Astrocyte of the cerebellum (primary cell): ENCODE data around the gene HUS1.
"Not testable (repeated sequence)": the region's sequence is repeated elsewhere in the genome, so short reads cannot be mapped to it uniquely, and the experiment has no call there.

ENCODE experiments used
- DNase-seq: peaks from one replicate; pipeline ENCODE4 v3.0.0-alpha.2; 2011; ENCODE audit warnings: low read depth
- H3K4me3 ChIP-seq: 2 replicates; pipeline ENCODE4 v1.5.1; 2011; ENCODE audit warnings: mild to moderate bottlenecking, low read depth, low read length, moderate library complexity
- in situ Hi-C: cut with HindIII; loops from 2 replicates; pipeline ENCODE4 v1.10.0; 2017; ENCODE audit warnings: low sequenced_read_pairs
- TF ChIP-seq, protein P1 (sequence below): IDR thresholded peaks from 2 replicates; pipeline ENCODE4 v1.5.1; 2012; ENCODE audit warnings: low read length, low read depth, moderate library complexity, mild to moderate bottlenecking; ENCODE audit errors: missing control alignments

The HUS1 gene

DNA sequence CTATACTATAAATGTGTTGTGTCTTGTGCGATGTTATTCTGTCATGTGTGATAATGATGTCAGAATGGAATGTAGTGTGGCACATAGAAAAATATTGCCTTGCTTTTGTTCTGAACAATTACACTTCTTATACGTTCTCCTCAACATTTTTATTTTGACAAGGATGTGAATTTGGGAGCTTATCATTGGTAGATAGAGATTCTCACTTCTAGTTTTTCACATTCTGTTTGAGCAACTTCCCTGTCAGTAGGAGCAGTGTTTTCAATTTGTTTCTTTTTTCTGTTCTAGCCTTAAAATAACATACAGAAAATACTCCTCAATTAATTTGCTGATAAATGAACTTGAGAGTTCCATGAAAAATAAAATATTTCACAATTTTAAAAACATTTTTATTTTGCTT lies 31.9 kb upstream of the HUS1 start:
- in situ Hi-C loops, result no loop called here

DNA sequence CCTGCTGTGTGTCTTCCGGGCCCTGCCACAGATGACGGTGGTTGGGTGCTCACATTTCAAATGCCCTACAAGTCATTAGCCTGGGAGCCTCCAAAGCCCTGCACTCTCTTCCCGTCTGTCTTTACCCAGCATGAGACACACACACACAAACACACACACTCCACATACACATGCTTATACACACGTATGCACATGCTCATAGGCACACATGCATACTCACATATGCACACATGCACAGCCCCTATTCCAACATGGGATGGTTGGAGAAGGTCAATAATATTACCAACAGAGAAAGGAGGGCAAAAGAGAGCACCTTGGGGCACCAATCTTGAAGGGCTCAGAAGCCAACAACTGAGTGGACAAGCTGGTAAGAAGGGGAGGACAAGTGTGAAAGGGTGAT lies 30.5 kb upstream of the HUS1 start:
- H3K4me3 ChIP-seq, result no peak overlapping the region
- TF ChIP-seq, protein P1, sequence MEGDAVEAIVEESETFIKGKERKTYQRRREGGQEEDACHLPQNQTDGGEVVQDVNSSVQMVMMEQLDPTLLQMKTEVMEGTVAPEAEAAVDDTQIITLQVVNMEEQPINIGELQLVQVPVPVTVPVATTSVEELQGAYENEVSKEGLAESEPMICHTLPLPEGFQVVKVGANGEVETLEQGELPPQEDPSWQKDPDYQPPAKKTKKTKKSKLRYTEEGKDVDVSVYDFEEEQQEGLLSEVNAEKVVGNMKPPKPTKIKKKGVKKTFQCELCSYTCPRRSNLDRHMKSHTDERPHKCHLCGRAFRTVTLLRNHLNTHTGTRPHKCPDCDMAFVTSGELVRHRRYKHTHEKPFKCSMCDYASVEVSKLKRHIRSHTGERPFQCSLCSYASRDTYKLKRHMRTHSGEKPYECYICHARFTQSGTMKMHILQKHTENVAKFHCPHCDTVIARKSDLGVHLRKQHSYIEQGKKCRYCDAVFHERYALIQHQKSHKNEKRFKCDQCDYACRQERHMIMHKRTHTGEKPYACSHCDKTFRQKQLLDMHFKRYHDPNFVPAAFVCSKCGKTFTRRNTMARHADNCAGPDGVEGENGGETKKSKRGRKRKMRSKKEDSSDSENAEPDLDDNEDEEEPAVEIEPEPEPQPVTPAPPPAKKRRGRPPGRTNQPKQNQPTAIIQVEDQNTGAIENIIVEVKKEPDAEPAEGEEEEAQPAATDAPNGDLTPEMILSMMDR, result no peak
- no peak for DNase-seq
- in situ Hi-C loops, result no loop called here

More for the DNA sequence above, 31.9 kb upstream of the HUS1 start:
- no peak overlapping the region for H3K4me3 ChIP-seq
- TF ChIP-seq, protein P1, result no peak
- DNase-seq, result no peak

DNA sequence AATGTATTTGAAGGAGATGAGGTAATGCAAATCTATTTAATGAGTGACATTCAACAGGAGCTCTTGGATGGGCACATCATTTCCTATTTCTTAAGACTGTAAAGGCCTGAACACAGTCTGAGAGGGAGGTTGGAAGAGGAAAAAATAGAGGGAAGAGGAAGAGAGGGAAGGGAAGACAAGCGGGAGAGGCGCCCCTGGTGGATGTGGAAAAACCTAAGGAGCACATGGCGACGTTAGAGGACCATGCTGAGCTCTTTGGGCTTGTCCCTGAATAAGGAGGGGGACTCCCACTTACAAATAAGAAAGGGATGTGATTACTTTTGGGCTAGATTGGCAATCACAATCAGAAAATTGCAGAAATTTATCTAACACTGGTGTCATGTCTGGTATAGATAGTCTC lies 29.8 kb upstream of the HUS1 start:
- TF ChIP-seq, protein P1, result no peak
- H3K4me3 ChIP-seq, result no peak overlapping the region
- in situ Hi-C loops, result no loop called here
- no peak for DNase-seq

DNA sequence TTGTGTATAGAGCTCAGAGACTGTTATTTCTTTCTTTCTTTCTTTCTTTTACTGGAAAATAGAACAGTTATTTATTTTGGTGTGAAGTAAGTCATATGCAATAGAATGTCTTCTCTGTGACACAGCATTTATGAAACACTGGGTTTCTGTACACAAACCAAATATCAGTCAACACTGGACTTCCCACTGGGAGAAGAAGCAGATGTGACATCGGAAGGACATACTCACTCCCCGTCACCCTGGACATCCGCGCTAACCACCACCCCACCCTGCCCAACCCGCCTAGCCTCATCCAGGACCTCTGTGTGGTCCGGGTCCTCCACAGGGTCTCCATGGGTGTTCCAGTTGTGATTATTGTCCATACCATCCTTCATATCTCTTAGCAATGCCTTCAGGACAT lies 27.5 kb upstream of the HUS1 start:
- in situ Hi-C loops, result no loop called here
- no peak for DNase-seq
- H3K4me3 ChIP-seq, result no peak overlapping the region
- TF ChIP-seq, protein P1, result no peak

DNA sequence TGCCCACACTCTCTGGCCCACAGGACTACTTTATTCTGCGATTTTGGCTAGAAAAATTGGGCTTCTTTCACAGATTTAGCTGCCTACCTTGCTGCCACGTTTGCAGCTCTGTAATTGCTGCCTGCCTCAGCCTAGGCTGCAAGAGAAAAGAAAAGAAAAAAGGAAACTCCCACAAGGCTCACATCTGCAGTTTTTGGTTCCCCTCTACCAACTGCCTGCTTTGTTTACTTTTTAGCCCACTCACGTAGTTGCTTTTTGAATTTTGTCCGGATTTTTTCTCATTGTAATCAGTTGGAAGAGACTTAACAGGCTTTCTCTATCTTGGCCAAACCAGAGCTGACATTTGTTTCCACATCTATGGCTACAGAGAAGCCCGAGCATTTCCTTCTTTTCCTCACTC lies 25.2 kb upstream of the HUS1 start:
- H3K4me3 ChIP-seq, result no peak overlapping the region
- in situ Hi-C loops, result no loop called here
- DNase-seq, result no peak
- TF ChIP-seq, protein P1, result no peak

DNA sequence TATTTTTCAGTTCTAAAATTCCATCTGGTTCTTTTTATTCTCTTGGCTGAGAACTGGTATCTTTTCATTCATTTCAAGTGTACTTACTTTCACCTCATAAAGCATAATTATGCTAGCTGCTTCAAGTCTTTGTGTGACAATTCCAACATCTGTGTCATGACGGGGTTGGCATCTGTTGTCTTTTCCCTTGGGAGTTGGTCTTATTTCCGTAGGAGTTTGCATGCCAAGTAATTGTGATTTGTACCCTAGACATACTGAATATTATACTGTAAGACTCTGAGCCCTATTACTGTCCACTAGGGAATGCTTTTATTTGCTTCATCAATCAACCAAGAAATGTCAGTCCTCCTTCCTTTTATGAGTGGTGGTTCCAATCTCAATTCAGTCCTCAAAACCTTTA lies 24.6 kb upstream of the HUS1 start:
- no peak overlapping the region for H3K4me3 ChIP-seq
- in situ Hi-C loops, result no loop called here
- no peak for DNase-seq
- TF ChIP-seq, protein P1, result no peak

DNA sequence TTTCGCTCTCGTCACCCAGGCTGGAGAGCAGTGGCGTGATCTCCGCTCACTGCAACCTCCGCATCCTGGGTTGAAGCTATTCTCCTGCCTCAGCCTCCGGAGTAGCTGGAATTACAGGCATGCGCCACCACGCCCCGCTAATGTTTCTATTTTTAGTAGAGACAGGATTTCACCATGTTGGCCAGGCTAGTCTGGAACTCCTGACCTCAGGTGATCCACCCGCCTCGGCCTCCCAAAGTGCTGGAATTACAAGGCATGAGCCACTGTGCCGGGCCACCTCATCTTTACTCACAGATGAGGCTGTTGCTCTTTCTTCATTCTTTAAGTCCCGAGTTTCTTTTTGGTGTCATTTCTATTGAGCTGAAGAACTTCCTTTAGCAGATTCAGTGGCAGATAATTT lies 20.7 kb upstream of the HUS1 start:
- H3K4me3 ChIP-seq, in situ Hi-C loops: not testable (repeated sequence)

More for the DNA sequence above, 20.7 kb upstream of the HUS1 start:
- not testable (repeated sequence) for DNase-seq
